Measurements from ENCODE around the gene HEY2.

DNA sequence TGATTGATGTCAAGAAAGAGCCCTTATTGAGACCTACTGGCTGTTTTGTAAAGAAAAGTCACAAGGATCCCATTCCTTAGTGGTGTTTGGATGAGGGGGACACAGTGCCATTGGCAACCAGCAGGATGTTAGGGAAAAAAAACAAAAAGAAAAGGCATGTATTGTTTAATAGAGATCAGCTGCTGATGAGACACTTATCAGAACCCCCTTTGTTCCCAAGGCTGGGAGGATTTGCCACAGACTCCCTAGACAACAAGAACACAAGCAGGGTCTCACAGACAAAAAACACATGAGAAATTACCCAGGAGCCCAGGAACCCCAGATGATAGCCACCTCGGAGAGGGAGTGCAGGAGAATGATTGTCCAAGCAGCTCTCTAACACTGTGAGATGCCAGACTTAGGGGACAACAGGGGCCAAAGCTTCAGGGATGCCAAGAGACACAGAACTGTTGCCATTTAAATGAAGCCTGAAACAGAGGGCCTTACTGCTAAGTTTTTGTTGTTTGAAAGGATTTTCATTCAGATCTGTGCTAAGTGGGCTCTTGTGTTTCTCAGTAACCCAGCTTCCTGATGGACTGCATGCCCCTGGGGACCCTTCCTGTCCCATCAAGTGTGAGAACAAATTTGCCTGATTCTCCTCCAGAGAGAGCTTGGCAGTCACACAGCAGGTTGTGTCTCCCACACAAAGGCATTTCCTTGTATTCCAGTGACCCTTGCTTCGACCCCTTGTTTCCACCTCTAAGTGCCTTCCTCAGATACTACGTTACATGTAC lies 48.7 kb upstream of the HEY2 start:
- TF ChIP-seq, protein P1, sequence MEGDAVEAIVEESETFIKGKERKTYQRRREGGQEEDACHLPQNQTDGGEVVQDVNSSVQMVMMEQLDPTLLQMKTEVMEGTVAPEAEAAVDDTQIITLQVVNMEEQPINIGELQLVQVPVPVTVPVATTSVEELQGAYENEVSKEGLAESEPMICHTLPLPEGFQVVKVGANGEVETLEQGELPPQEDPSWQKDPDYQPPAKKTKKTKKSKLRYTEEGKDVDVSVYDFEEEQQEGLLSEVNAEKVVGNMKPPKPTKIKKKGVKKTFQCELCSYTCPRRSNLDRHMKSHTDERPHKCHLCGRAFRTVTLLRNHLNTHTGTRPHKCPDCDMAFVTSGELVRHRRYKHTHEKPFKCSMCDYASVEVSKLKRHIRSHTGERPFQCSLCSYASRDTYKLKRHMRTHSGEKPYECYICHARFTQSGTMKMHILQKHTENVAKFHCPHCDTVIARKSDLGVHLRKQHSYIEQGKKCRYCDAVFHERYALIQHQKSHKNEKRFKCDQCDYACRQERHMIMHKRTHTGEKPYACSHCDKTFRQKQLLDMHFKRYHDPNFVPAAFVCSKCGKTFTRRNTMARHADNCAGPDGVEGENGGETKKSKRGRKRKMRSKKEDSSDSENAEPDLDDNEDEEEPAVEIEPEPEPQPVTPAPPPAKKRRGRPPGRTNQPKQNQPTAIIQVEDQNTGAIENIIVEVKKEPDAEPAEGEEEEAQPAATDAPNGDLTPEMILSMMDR (IDR thresholded peaks at IDR 0.05), result no peak
- TF ChIP-seq POLR2A (IDR thresholded peaks at IDR 0.05), result no peak
